ENCODE results near the gene RABEP2. TPM values are rescaled to one million over a fixed set of nuclear protein-coding genes. Genes with fewer than 3 reads are reported as not detected.

The RABEP2 gene
- total RNA-seq, 1 donor = 27.4 TPM

- TF ChIP-seq CTCF (IDR thresholded peaks at IDR 0.05; ENCODE audit: insufficient read depth, low read length) = no peak
- no peak for DNase-seq (ENCODE audit: low read depth)
- no peak overlapping the region for H3K4me3 ChIP-seq (ENCODE audit: low read depth, low read length)
Observed at GRCh38 chr16:28876973-28877654, 47.9 kb downstream of the RABEP2 start.

- no peak for TF ChIP-seq CTCF (IDR thresholded peaks at IDR 0.05; ENCODE audit: insufficient read depth, low read length)
- H3K4me3 ChIP-seq (ENCODE audit: low read depth, low read length) = no peak overlapping the region
- DNase-seq (ENCODE audit: low read depth) = no peak
Observed at GRCh38 chr16:28876019-28876659, 48.9 kb downstream of the RABEP2 start.

GRCh38 chr16:28875134-28876018, 49.7 kb downstream of the RABEP2 start:
- no peak overlapping the region for H3K4me3 ChIP-seq (ENCODE audit: low read depth, low read length)
- TF ChIP-seq CTCF (IDR thresholded peaks at IDR 0.05; ENCODE audit: insufficient read depth, low read length) = no peak
- DNase-seq (ENCODE audit: low read depth) = no peak

GRCh38 chr16:28874406-28874805, 50.6 kb downstream of the RABEP2 start:
- TF ChIP-seq CTCF (IDR thresholded peaks at IDR 0.05; ENCODE audit: insufficient read depth, low read length) = no peak
- H3K4me3 ChIP-seq (ENCODE audit: low read depth, low read length) = no peak overlapping the region
- no peak for DNase-seq (ENCODE audit: low read depth)

GRCh38 chr16:28873543-28874201, 51.4 kb downstream of the RABEP2 start:
- DNase-seq (ENCODE audit: low read depth) = no peak
- TF ChIP-seq CTCF (IDR thresholded peaks at IDR 0.05; ENCODE audit: insufficient read depth, low read length) = peak; percentile 67
- H3K4me3 ChIP-seq (ENCODE audit: low read depth, low read length) = no peak overlapping the region

- no peak for TF ChIP-seq CTCF (IDR thresholded peaks at IDR 0.05; ENCODE audit: insufficient read depth, low read length)
- no peak overlapping the region for H3K4me3 ChIP-seq (ENCODE audit: low read depth, low read length)
- DNase-seq (ENCODE audit: low read depth) = no peak
Observed at GRCh38 chr16:28872952-28873351, 52.1 kb downstream of the RABEP2 start.

Data from fibroblast of the aortic adventitia (primary cell).